Ascending aorta (tissue), 2 donors: Measurements from ENCODE around the gene TBC1D14. TPM values are rescaled to one million over a fixed set of nuclear protein-coding genes. Genes with fewer than 3 reads are reported as not detected.
"Not testable (repeated sequence)": the region's sequence is repeated elsewhere in the genome, so short reads cannot be mapped to it uniquely, and the experiment has no call there.

ENCODE experiments used
- DNase-seq, 2 donors: peaks; one replicate each; pipeline ENCODE4 v3.0.0-alpha.2; 2019; ENCODE audit warnings: low spot score in 2 of 2
- H3K27ac ChIP-seq, 2 donors: fragments of 200-600 bp; sonication (generic); one replicate each; pipeline ENCODE4 v1.5.1; 2016 to 2017; ENCODE audit warnings: mild to moderate bottlenecking in 1 of 2
- H3K27me3 ChIP-seq: fragments of 200-600 bp; sonication (generic); one replicate; pipeline ENCODE4 v1.5.1; 2017
- H3K36me3 ChIP-seq, 2 donors: fragments of 200-600 bp; sonication (generic); one replicate each; pipeline ENCODE4 v1.5.1; 2016
- H3K4me1 ChIP-seq, 2 donors: fragments of 200-600 bp; sonication (generic); one replicate each; pipeline ENCODE4 v1.5.1; 2016 to 2017; ENCODE audit warnings: mild to moderate bottlenecking in 1 of 2
- H3K4me3 ChIP-seq, 2 donors: fragments of 200-600 bp; sonication (generic); one replicate each; pipeline ENCODE4 v1.5.1; 2016 to 2017; ENCODE audit warnings: mild to moderate bottlenecking in 1 of 2
- H3K9me3 ChIP-seq, 2 donors: fragments of 200-600 bp; sonication (generic); one replicate each; pipeline ENCODE4 v1.5.1; 2016
- CTCF ChIP-seq, 3 experiments: fragments of 200-600 bp in 2 of 3; fragments of 450-650 bp in 1 of 3; sonication (generic) in 2 of 3; IDR thresholded peaks; one replicate each; pipeline ENCODE4 v1.5.1; 2016 to 2019; ENCODE audit warnings: antibody characterized with exemption in 3 of 3, mild to moderate bottlenecking in 1 of 3, moderate library complexity in 1 of 3
- intact Hi-C: fragments of 100-400 bp; cut with DNase I; formaldehyde crosslinking; loops from one replicate; pipeline ENCODE4 v1.15.1; 2023
- total RNA-seq: library from RNA; depleted of rRNA; stranded (reverse); fragments of >200 nt; gene quantifications from one replicate; pipeline ENCODE4 v1.1.0, GENCODE V29; 2016

TBC1D14 gene
- total RNA-seq, 1 donor from 2014 or later, result 26.4 TPM

- DNase-seq, result peak in 1 of 2 donors; percentile 68
- no peaks in the 10 kb centered on the region for H3K9me3 ChIP-seq
- H3K4me1 ChIP-seq, result peaks cover 2 to 14% of the 10 kb centered on the region in 2 donors
- no peaks in the 10 kb centered on the region for H3K27me3 ChIP-seq
- intact Hi-C loops, result loop anchor here (2.0 to 10.0 kb wide), 2 partner anchors 21 to 243 kb away; partner anchors contain the start of genes MRFAP1 and TBC1D14
- no peak overlapping the region for H3K27ac ChIP-seq
- H3K36me3 ChIP-seq, result peaks cover 0 to 13% of the 10 kb centered on the region in 2 donors
- TF ChIP-seq CTCF (IDR thresholded peaks at IDR 0.05), result no peak
- no peak overlapping the region for H3K4me3 ChIP-seq
Observed at GRCh38 chr4:6887591-6888371, 21.8 kb upstream of the TBC1D14 start.

DNA sequence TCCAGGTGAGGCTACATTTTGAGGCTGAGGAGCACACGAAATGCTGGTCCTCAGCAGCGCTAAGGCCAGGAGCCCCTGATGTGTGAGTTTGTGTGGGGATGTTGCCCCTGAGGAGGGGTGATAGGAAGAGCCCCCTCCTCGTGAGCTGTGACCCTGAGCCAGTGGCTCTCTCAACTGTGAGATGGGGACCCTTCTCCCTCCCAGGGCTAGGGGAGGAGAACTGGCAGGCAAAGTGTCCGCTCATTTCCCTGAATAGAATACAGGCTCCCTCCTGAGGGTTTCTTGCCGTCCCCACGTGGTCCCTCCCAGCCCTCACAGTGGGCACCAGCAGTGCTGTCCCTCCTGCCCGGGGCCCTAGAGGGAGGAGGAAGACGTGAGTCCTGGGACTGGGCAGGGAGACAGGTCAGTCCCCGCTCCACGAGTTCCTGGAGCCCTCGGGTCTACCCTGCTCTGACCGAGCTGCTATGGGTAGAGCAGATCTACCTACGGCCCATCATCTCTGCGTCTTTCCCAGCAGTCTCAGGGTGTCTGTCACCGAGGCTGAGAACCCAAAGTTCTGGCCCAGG, 21.0 kb upstream of the TBC1D14 start:
- H3K27ac ChIP-seq, result no peak overlapping the region
- H3K4me3 ChIP-seq, result no peak overlapping the region
- peaks cover 2 to 14% of the 10 kb centered on the region in 2 donors for H3K4me1 ChIP-seq
- TF ChIP-seq CTCF (IDR thresholded peaks at IDR 0.05), result no peak
- DNase-seq, result peak in 1 of 2 donors; percentile 51
- peaks cover 0 to 6% of the 10 kb centered on the region in 2 donors for H3K36me3 ChIP-seq
- no peaks in the 10 kb centered on the region for H3K27me3 ChIP-seq
- H3K9me3 ChIP-seq, result no peaks in the 10 kb centered on the region
- intact Hi-C loops, result loop anchor here (10.0 kb wide), 1 partner anchor 244 kb away; the partner anchor contains the start of gene MRFAP1

DNA sequence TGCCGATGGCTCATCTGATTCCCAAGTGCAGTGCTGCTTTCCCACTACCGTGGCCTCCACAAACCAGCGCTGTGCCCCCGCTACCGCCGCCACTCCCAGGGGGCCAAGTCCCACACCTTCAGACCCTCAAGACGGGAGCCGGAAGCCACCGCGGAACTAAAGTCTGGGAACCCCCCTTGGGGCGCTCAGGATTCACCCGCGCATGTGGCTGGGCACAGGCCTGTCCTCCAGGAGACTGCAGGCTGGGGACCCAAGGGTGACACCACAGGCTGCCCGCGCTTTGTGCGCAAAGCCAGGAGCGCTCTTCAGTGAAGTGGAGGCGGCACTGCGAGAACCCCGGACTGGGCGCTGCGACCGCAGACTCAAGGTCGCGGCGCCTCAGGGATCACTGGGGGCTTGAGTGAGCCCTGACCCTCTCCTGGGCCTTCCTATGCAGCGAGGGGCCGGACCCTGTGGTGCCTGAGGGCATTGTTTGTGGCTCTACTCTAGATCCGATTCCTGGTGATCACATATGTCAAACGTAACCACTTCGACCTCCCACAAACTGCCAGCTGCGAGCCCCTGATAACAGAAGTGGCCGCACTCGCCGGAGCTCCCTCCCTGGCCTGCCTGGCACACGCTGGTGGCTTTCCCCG, 20.4 kb upstream of the TBC1D14 start:
- H3K36me3 ChIP-seq, result peaks cover 0 to 3% of the 10 kb centered on the region in 2 donors
- H3K4me1 ChIP-seq, result peaks cover 2 to 14% of the 10 kb centered on the region in 2 donors
- no peak for TF ChIP-seq CTCF (IDR thresholded peaks at IDR 0.05)
- H3K27ac ChIP-seq, result no peak overlapping the region
- no peak overlapping the region for H3K4me3 ChIP-seq
- DNase-seq, result peak in 1 of 2 donors; percentile 59
- intact Hi-C loops, result loop anchor here (10.0 kb wide), 1 partner anchor 244 kb away; the partner anchor contains the start of gene MRFAP1
- H3K27me3 ChIP-seq, result no peaks in the 10 kb centered on the region
- H3K9me3 ChIP-seq, result no peaks in the 10 kb centered on the region

DNA sequence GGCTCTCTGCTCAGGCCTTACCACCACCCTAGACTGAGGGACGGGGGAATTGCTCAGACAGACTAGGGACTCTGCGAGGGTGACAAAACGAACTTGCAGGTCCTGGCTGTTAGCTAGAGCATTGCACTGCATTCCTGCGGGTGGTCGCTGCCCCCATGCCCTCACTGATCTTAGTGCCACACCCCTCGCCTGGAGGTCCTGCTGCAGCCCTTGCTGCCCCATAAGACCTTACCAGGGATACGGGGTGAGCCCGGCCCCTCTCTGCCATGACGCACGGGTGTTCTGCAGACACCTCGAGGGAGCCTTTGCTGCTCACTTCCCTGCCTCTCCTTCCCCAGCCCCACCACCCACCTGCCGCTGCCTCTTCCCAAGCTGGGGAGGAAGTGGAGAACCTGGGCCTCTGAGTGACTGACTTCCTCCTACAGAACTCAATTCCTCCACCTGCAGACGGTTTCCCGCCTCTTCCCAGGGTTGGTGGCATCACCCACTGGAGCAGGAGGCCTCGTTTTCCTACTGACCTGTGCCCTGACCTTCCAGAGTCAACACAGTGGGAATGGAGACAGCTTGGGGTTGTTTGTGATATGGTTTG, 19.8 kb upstream of the TBC1D14 start:
- intact Hi-C loops, result loop anchor here (10.0 kb wide), 1 partner anchor 245 kb away; the partner anchor contains the start of gene MRFAP1
- H3K27me3 ChIP-seq, result no peaks in the 10 kb centered on the region
- no peak for TF ChIP-seq CTCF (IDR thresholded peaks at IDR 0.05)

GRCh38 chr4:6890358-6890757, 19.3 kb upstream of the TBC1D14 start:
- Histone ChIP-seq H3K27me3 (no peaks in the 10 kb centered on the region), H3K4me1 (peaks cover 2 to 11% of the 10 kb centered on the region in 2 donors), H3K9me3 (no peaks in the 10 kb centered on the region), H3K36me3 (no peaks in the 10 kb centered on the region), H3K4me3 (no peak overlapping the region), H3K27ac (no peak overlapping the region)
- intact Hi-C loops, result no loop called here
- TF ChIP-seq CTCF (IDR thresholded peaks at IDR 0.05), result no peak
- DNase-seq, result no peak

More for the DNA sequence above, 19.8 kb upstream of the TBC1D14 start:
- no peaks in the 10 kb centered on the region for H3K9me3 ChIP-seq
- H3K4me3 ChIP-seq, result no peak overlapping the region
- peaks cover 2 to 14% of the 10 kb centered on the region in 2 donors for H3K4me1 ChIP-seq
- no peak overlapping the region for H3K27ac ChIP-seq
- DNase-seq, result no peak
- H3K36me3 ChIP-seq, result no peaks in the 10 kb centered on the region

DNA sequence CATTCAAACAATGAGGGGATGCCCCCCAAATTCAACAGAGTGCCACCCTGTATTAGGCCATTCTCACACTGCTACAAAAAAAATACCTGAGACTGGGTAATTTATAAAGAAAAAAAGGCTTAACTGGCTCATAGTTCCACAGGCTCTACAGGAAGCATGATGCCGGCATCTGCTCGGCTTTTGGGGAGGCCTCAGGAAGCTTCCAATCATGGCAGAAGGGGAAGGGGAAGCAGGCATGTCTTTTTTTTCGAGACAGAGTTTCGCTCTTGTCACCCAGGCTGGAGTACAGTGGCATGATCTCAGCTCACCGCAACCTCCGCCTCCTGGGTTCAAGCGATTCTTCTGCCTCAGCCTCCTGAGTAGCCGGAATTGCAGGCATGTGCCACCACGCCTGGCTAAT, 18.7 kb upstream of the TBC1D14 start:
- H3K4me3 ChIP-seq, H3K9me3 ChIP-seq, H3K36me3 ChIP-seq, H3K27ac ChIP-seq, H3K4me1 ChIP-seq, H3K27me3 ChIP-seq, intact Hi-C loops: not testable (repeated sequence)
- DNase-seq, result peak in 1 of 2 donors; percentile 31
